C4-2B (cell line): ENCODE data around the gene LSM3.

ENCODE experiments used
- CTCF ChIP-seq: fragments of 450-650 bp; conservative IDR thresholded peaks from 2 replicates; pipeline ENCODE4 v1.5.1; 2017; ENCODE audit warnings: mild to moderate bottlenecking
- ZFX ChIP-seq: fragments of 450-650 bp; IDR thresholded peaks from 2 replicates; pipeline ENCODE4 v1.6.1; 2017

- TF ChIP-seq CTCF (no peak), ZFX (no peak)
These were observed 20.2 kb upstream of the LSM3 start for GRCh38 chr3:14158370-14158769.
